GM18520 (cell line): ENCODE results near the gene APMAP.

ENCODE experiments used
- ATAC-seq: cut with Tn5 transposase; IDR thresholded peaks from one replicate; pipeline ENCODE4 v1.9.1; 2021; ENCODE audit not compliant: unreplicated experiment

The APMAP gene

GRCh38 chr20:24992487-24993205, at the start of gene APMAP:
TSS of gene APMAP (minus strand) at chr20:24992751. CDS start at chr20:24992688, 63 bp downstream.
- ATAC-seq: peak; percentile 92

- no peak for ATAC-seq
Measured at GRCh38 chr20:25041813-25042530, 49.4 kb upstream of the APMAP start.

GRCh38 chr20:25040438-25040831, 47.9 kb upstream of the APMAP start:
- ATAC-seq: no peak

- ATAC-seq: no peak
Measured at GRCh38 chr20:25039697-25040437, 47.3 kb upstream of the APMAP start.

- ATAC-seq: no peak
Measured at GRCh38 chr20:25038591-25039015, 46.1 kb upstream of the APMAP start.

GRCh38 chr20:25038103-25038410, 45.5 kb upstream of the APMAP start:
- ATAC-seq: no peak

GRCh38 chr20:25037288-25038102, 44.9 kb upstream of the APMAP start:
- no peak for ATAC-seq

GRCh38 chr20:25036331-25036936, 43.9 kb upstream of the APMAP start:
- no peak for ATAC-seq

- ATAC-seq: no peak
Measured at GRCh38 chr20:25035921-25036320, 43.4 kb upstream of the APMAP start.

GRCh38 chr20:25033924-25034300, 41.4 kb upstream of the APMAP start:
- no peak for ATAC-seq

- no peak for ATAC-seq
Measured at GRCh38 chr20:25033265-25033923, 40.8 kb upstream of the APMAP start.

- ATAC-seq: no peak
Measured at GRCh38 chr20:25032478-25033264, 40.1 kb upstream of the APMAP start.

- no peak for ATAC-seq
Measured at GRCh38 chr20:25032065-25032477, 39.5 kb upstream of the APMAP start.

GRCh38 chr20:25031241-25031640, 38.7 kb upstream of the APMAP start:
- no peak for ATAC-seq

GRCh38 chr20:25030649-25031207, 38.2 kb upstream of the APMAP start:
- ATAC-seq: no peak

GRCh38 chr20:25030007-25030648, 37.6 kb upstream of the APMAP start:
- no peak for ATAC-seq

- ATAC-seq: no peak
Measured at GRCh38 chr20:25025986-25026605, 33.5 kb upstream of the APMAP start.
